ENCODE measurements around the gene DNAH1. TPM values are rescaled to one million over a fixed set of nuclear protein-coding genes. Genes with fewer than 3 reads are reported as not detected.

Gene DNAH1
- total and polyA plus RNA-seq, 2 experiments from 2014 or later: 0.81 to 1.8 TPM

GRCh38 chr3:52367891-52368880 is 52.1 kb downstream of the DNAH1 start:
- peak overlapping the region; percentile 66 for H2AFZ ChIP-seq

GRCh38 chr3:52370531-52370930 is 54.4 kb downstream of the DNAH1 start:
- H3K27me3 Mint-ChIP-seq (ENCODE audit: insufficient read depth, low read depth, poor library complexity): peaks cover 17% of the 10 kb centered on the region
- DNase-seq (ENCODE audit: low spot score): no peak
- TF ChIP-seq POLR2AphosphoS5 (IDR thresholded peaks at IDR 0.05; ENCODE audit: low read depth): no peak
- no peak for TF ChIP-seq ZNF331 (CRISPR knock-in tag; IDR thresholded peaks at IDR 0.05; ENCODE audit: low read depth)
- TF ChIP-seq ZNF462 (CRISPR knock-in tag; IDR thresholded peaks at IDR 0.05): no peak
- TF ChIP-seq STAT1 (IDR thresholded peaks at IDR 0.05; ENCODE audit: unreplicated experiment): no peak
- TF ChIP-seq ETS1 (IDR thresholded peaks at IDR 0.05): no peak
- TF ChIP-seq EZH2phosphoT487 (IDR thresholded peaks at IDR 0.05; ENCODE audit: unreplicated experiment): no peak

More at GRCh38 chr3:52367891-52368880, 52.1 kb downstream of the DNAH1 start:
- H4K20me1 ChIP-seq (replicated peaks; ENCODE audit: insufficient read depth): no peaks in the 10 kb centered on the region
- H3K4me2 ChIP-seq: no peak overlapping the region
- peak; percentile 39 for ATAC-seq
- no peak for TF ChIP-seq ZNF114 (CRISPR knock-in tag; IDR thresholded peaks at IDR 0.05)
- no peak for TF ChIP-seq ETS1 (IDR thresholded peaks at IDR 0.05)
- no peak for TF ChIP-seq EZH2phosphoT487 (IDR thresholded peaks at IDR 0.05; ENCODE audit: unreplicated experiment)
- TF ChIP-seq CREB1 (CRISPR knock-in tag; IDR thresholded peaks at IDR 0.05; ENCODE audit: low read depth): no peak
- TF ChIP-seq STAT1 (IDR thresholded peaks at IDR 0.05; ENCODE audit: unreplicated experiment): no peak
- Mint-ChIP-seq H3K36me3 (ENCODE audit: low read depth) (no peaks in the 10 kb centered on the region; the same call in 2 of the 3 replicates), H3K27ac (no peak overlapping the region), H3K4me3 (no peak overlapping the region; the same call in 2 of the 3 replicates), H3K4me1 (peaks cover 18% of the 10 kb centered on the region), H3K9me3 (no peaks in the 10 kb centered on the region), H3K27me3 (ENCODE audit: insufficient read depth, low read depth, poor library complexity) (peaks cover 22% of the 10 kb centered on the region)
- H3F3A ChIP-seq (replicated peaks; ENCODE audit: low read depth): no peaks in the 10 kb centered on the region
- H3K27ac ChIP-seq (ENCODE audit: low read depth): no peak overlapping the region
- H3K4me1 ChIP-seq (ENCODE audit: insufficient read depth): 0 out of 2 replicates have a peak, but pooled peaks cover 4% of the 10 kb centered on the region
- H3K4me3 ChIP-seq: no peak overlapping the region
- H3K79me2 ChIP-seq (replicated peaks; ENCODE audit: insufficient read depth): no peaks in the 10 kb centered on the region
- H3K9me2 ChIP-seq (ENCODE audit: insufficient read depth): 0 out of 2 replicates have a peak, but pooled peaks cover 2% of the 10 kb centered on the region
- H3K27me3 ChIP-seq (ENCODE audit: insufficient read depth): no peaks in the 10 kb centered on the region
- no peaks in the 10 kb centered on the region for H3K36me3 ChIP-seq (ENCODE audit: insufficient read depth)
- peak; percentile 26 for DNase-seq (ENCODE audit: low spot score)

More at GRCh38 chr3:52370531-52370930, 54.4 kb downstream of the DNAH1 start:
- H3K4me1 ChIP-seq (ENCODE audit: insufficient read depth): peaks cover 10% of the 10 kb centered on the region; the same call in 1 of the 2 replicates
- H3K79me2 ChIP-seq (replicated peaks; ENCODE audit: insufficient read depth): no peaks in the 10 kb centered on the region
- Mint-ChIP-seq H3K36me3 (ENCODE audit: low read depth) (no peaks in the 10 kb centered on the region), H3K4me1 (peaks cover 29% of the 10 kb centered on the region), H3K9me3 (no peaks in the 10 kb centered on the region), H3K4me3 (no peak overlapping the region), H3K27ac (no peak overlapping the region)
- ATAC-seq: no peak
- no peaks in the 10 kb centered on the region for H3K9me2 ChIP-seq (ENCODE audit: insufficient read depth)
- no peak overlapping the region for H2AFZ ChIP-seq
- H3K36me3 ChIP-seq (ENCODE audit: insufficient read depth): no peaks in the 10 kb centered on the region
- H3K27me3 ChIP-seq (ENCODE audit: insufficient read depth): peaks cover 9% of the 10 kb centered on the region; the same call in 1 of the 2 replicates
- H3F3A ChIP-seq (replicated peaks; ENCODE audit: low read depth): no peaks in the 10 kb centered on the region
- H4K20me1 ChIP-seq (replicated peaks; ENCODE audit: insufficient read depth): no peaks in the 10 kb centered on the region
- no peak overlapping the region for H3K4me2 ChIP-seq
- no peak overlapping the region for H3K4me3 ChIP-seq
- H3K27ac ChIP-seq (ENCODE audit: low read depth): no peak overlapping the region

All from GM23338 (cell line).